ENCODE data around the gene WDR73. TPM values are rescaled to one million over a fixed set of nuclear protein-coding genes. Genes with fewer than 3 reads are reported as not detected.
A peak's percentile ranks its signal among the peaks of the same experiment; 100 is the strongest.

WDR73 gene
- total RNA-seq, 1 donor = 26.8 TPM

- H3K4me3 ChIP-seq (ENCODE audit: low read depth, low read length) = no peak overlapping the region
- peak; percentile 12 for DNase-seq (ENCODE audit: low read depth)
- no peak for TF ChIP-seq CTCF (IDR thresholded peaks at IDR 0.05; ENCODE audit: insufficient read depth, low read length)
Observed at GRCh38 chr15:84669726-84670125, 15.6 kb upstream of the WDR73 start.

GRCh38 chr15:84668221-84668982 is 14.3 kb upstream of the WDR73 start:
- no peak overlapping the region for H3K4me3 ChIP-seq (ENCODE audit: low read depth, low read length)
- DNase-seq (ENCODE audit: low read depth) = no peak
- no peak for TF ChIP-seq CTCF (IDR thresholded peaks at IDR 0.05; ENCODE audit: insufficient read depth, low read length)

- peak; percentile 22 for DNase-seq (ENCODE audit: low read depth)
- no peak for TF ChIP-seq CTCF (IDR thresholded peaks at IDR 0.05; ENCODE audit: insufficient read depth, low read length)
- H3K4me3 ChIP-seq (ENCODE audit: low read depth, low read length) = no peak overlapping the region
Observed at GRCh38 chr15:84666373-84666772, 12.3 kb upstream of the WDR73 start.

GRCh38 chr15:84661001-84661400 is 6.9 kb upstream of the WDR73 start:
- no peak for TF ChIP-seq CTCF (IDR thresholded peaks at IDR 0.05; ENCODE audit: insufficient read depth, low read length)
- no peak for DNase-seq (ENCODE audit: low read depth)
- no peak overlapping the region for H3K4me3 ChIP-seq (ENCODE audit: low read depth, low read length)

- DNase-seq (ENCODE audit: low read depth) = no peak
- H3K4me3 ChIP-seq (ENCODE audit: low read depth, low read length) = no peak overlapping the region
- TF ChIP-seq CTCF (IDR thresholded peaks at IDR 0.05; ENCODE audit: insufficient read depth, low read length) = no peak
Observed at GRCh38 chr15:84659904-84660781, 6.1 kb upstream of the WDR73 start.

- TF ChIP-seq CTCF (IDR thresholded peaks at IDR 0.05; ENCODE audit: insufficient read depth, low read length) = no peak
- no peak for DNase-seq (ENCODE audit: low read depth)
- H3K4me3 ChIP-seq (ENCODE audit: low read depth, low read length) = peak overlapping the region; percentile 58
Observed at GRCh38 chr15:84658788-84659411, 4.8 kb upstream of the WDR73 start.

Measured in fibroblast of the aortic adventitia (primary cell).